Peyer's patch (tissue), 4 donors: ENCODE measurements around the gene ATP1B2.

Source experiments
- CTCF ChIP-seq, 6 experiments: fragments of 450-650 bp in 4 of 6; fragments of 200-600 bp in 2 of 6; sonication (generic) in 1 of 6; IDR thresholded peaks; one replicate each; pipeline ENCODE4 v1.5.1; 2017 to 2019; ENCODE audit warnings: antibody characterized with exemption in 6 of 6, mild to moderate bottlenecking in 3 of 6, moderate library complexity in 1 of 6
- POLR2A ChIP-seq, 2 donors: fragments of 450-650 bp; IDR thresholded peaks; one replicate each; pipeline ENCODE4 v1.5.1; 2017; ENCODE audit warnings: antibody characterized with exemption in 2 of 2, mild to moderate bottlenecking in 2 of 2, moderate library complexity in 2 of 2

- TF ChIP-seq CTCF (IDR thresholded peaks at IDR 0.05) (no peak), POLR2A (IDR thresholded peaks at IDR 0.05) (no peak)
Measured at GRCh38 chr17:7644775-7645174, 6.0 kb upstream of the ATP1B2 start.
